ENCODE results near the gene SEC11C.

SEC11C gene

GRCh38 chr18:59127047-59127446 is 12.6 kb upstream of the SEC11C start:
- no peak for DNase-seq (ENCODE audit: low read depth)
- TF ChIP-seq CTCF (IDR thresholded peaks at IDR 0.05; ENCODE audit: low read depth, low read length) = no peak
- H3K4me3 ChIP-seq (ENCODE audit: low read depth, low read length) = no peak overlapping the region

GRCh38 chr18:59129951-59130703 is 9.6 kb upstream of the SEC11C start:
- no peak for TF ChIP-seq MAX (IDR thresholded peaks at IDR 0.05; ENCODE audit: low read depth, low read length)

GRCh38 chr18:59132810-59133465 is 6.7 kb upstream of the SEC11C start:
- no peak for DNase-seq (ENCODE audit: low read depth)
- TF ChIP-seq POLR2A (IDR thresholded peaks at IDR 0.05; ENCODE audit: extremely low read depth, insufficient read length) (no peak), MAX (IDR thresholded peaks at IDR 0.05; ENCODE audit: low read depth, low read length) (no peak), MYC (IDR thresholded peaks at IDR 0.05; ENCODE audit: low read depth, low read length) (no peak), CTCF (IDR thresholded peaks at IDR 0.05; ENCODE audit: low read depth, low read length) (no peak)
- no peak overlapping the region for H3K4me3 ChIP-seq (ENCODE audit: low read depth, low read length)

More at GRCh38 chr18:59129951-59130703, 9.6 kb upstream of the SEC11C start:
- no peak overlapping the region for H3K4me3 ChIP-seq (ENCODE audit: low read depth, low read length)
- no peak for DNase-seq (ENCODE audit: low read depth)

GRCh38 chr18:59139291-59139614 is 431 bp upstream of the SEC11C start:
- peak; percentile 87 for DNase-seq (ENCODE audit: low read depth)
- H3K4me3 ChIP-seq (ENCODE audit: low read depth, low read length) = peak overlapping the region; percentile 63
- TF ChIP-seq MAX (IDR thresholded peaks at IDR 0.05; ENCODE audit: low read depth, low read length) = no peak
- no peak for TF ChIP-seq POLR2A (IDR thresholded peaks at IDR 0.05; ENCODE audit: extremely low read depth, insufficient read length)
- TF ChIP-seq MYC (IDR thresholded peaks at IDR 0.05; ENCODE audit: low read depth, low read length) = no peak

- TF ChIP-seq MAX (IDR thresholded peaks at IDR 0.05; ENCODE audit: low read depth, low read length) (no peak), CTCF (IDR thresholded peaks at IDR 0.05; ENCODE audit: low read depth, low read length) (no peak), MYC (IDR thresholded peaks at IDR 0.05; ENCODE audit: low read depth, low read length) (no peak), POLR2A (IDR thresholded peaks at IDR 0.05; ENCODE audit: extremely low read depth, insufficient read length) (no peak)
- no peak for DNase-seq (ENCODE audit: low read depth)
- H3K4me3 ChIP-seq (ENCODE audit: low read depth, low read length) = peak overlapping the region; percentile 87
Observed at GRCh38 chr18:59140302-59140885, 710 bp downstream of the SEC11C start.

- no peak for TF ChIP-seq CTCF (IDR thresholded peaks at IDR 0.05; ENCODE audit: low read depth, low read length)
- no peak for TF ChIP-seq MAX (IDR thresholded peaks at IDR 0.05; ENCODE audit: low read depth, low read length)
- no peak for TF ChIP-seq POLR2A (IDR thresholded peaks at IDR 0.05; ENCODE audit: extremely low read depth, insufficient read length)
- TF ChIP-seq MYC (IDR thresholded peaks at IDR 0.05; ENCODE audit: low read depth, low read length) = no peak
- H3K4me3 ChIP-seq (ENCODE audit: low read depth, low read length) = no peak overlapping the region
- no peak for DNase-seq (ENCODE audit: low read depth)
Observed at GRCh38 chr18:59141294-59142068, 1.8 kb downstream of the SEC11C start.

Measured in NB4 (cell line).